Metanephros (tissue), 1 donor: ENCODE measurements around the gene KCNJ5. TPM values are rescaled to one million over a fixed set of nuclear protein-coding genes. Genes with fewer than 3 reads are reported as not detected.

ENCODE experiments used
- total RNA-seq: library from RNA; depleted of rRNA; stranded (reverse); fragments of >200 nt; gene quantifications from one replicate; pipeline ENCODE4 v1.2.3, GENCODE V29; 2014

KCNJ5 gene
- 4.0 TPM for total RNA-seq

DNA sequence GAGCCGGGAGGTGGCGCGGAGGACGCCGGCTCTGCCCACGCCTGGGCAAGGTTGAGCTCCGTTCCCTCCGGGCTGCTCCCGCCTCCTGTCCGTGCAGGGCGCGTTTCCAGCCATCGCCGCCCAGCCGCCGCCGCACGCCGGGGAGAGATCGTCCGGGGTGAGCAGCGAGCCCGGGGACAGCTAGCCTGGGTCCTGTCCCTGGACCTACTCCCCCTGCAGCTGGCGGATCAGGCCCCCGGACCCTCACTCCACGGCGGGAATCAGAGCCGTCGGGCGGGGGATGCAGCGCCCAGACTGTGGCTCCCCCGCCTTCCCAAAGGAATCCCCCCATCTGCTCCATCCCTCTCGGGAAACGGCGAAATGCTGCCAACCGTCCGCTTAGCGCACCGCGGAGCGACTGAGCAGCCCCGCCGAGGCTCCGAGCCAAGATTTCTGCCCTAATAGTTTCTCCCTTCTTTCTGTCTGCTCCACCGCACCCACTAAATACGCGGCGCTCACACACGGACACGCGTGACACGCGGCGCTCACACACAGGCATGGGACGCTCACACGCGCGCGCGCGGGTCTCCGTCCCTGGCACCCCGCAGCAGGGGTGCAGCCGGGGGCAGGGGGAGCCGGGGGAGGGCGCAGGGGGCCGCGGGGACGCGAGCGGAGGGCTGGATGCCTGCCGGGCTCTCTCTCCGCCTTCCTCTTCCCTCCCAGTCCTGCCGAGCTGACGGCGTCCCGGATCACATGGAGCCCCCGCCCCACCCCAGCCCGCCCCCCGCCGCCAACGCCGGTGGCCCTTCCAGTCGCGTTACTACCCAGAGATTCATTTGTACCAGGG is at the start of gene KCNJ5:
Gene KCNJ5, plus strand, starts transcription at position 814 of the 826 bp plus-strand sequence. CDS start 19,918 bp downstream, outside the sequence.

DNA sequence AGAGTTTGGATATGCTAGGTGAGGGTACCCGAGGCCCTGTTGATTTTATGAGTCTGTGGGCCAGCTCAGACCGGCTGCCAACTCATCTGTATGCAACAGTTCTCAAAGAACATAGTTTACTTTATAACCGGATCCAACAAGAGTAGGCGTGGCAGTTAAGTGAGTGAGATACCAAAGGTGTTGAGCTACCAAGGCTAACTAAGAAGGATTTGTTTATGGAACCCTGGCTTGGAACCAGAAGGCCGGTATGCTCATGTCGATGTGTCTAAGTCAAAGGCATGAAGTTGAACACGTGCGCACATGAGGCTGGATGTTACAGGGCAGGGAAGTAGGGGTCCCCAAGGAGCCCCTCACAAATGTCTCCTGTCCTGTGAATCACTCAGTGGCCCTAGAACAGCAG is 23.9 kb upstream of the KCNJ5 start, which contains the start of gene KCNJ1:
Gene KCNJ1, minus strand, starts transcription at position 20 of the 400 bp plus-strand sequence. CDS start 27,053 bp downstream, outside the sequence.

DNA sequence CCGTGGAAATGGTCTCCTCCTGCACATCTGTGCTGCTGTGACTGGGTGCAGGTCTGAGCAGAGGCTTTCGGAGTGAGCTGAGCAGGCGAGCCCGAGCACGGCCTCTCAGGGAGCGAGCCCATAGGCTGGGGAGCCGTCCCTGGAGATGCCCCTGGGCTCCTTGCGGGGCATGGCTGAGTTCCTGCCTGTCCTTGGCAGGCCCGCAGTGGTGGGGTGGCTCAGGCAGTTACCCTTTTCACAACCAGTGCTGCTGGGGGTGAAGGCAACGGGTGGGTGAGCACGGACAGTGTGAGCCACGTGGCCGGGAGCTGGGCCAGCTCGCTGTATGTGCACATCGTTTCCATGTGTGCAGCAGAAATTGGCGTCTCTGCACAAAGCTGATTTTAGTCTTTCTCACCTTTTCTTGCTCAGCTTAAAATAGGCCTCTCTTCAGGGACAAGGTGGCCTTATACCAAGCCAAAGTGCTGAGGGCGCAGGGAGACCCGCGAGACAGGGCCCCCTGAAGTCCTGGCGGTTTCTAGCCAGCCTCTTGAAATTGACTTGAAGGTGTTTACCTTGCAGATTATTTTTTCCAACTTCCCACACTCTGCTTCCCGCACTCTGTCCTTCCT is 51.8 kb downstream of the KCNJ5 start, which contains the start of gene TP53AIP1:
Gene TP53AIP1, minus strand, starts transcription at position 55 of the 611 bp plus-strand sequence. CDS start 5,053 bp downstream, outside the sequence.

Other genes with a start within 250 kb of the KCNJ5 start
- gene FLI1, start 197.3 kb upstream of the KCNJ5 start, total RNA-seq: 38.2 TPM
- gene KCNJ1, start 24.1 kb upstream of the KCNJ5 start, total RNA-seq: 120 TPM
- gene TP53AIP1, start 51.5 kb downstream of the KCNJ5 start, total RNA-seq: 0.58 TPM